ENCODE measurements around the gene SUMF1. TPM values are rescaled to one million over a fixed set of nuclear protein-coding genes. Genes with fewer than 3 reads are reported as not detected.

SUMF1 gene
- total RNA-seq, 1 experiment from 2014 or later = 11.8 TPM

- TF ChIP-seq, protein P1, sequence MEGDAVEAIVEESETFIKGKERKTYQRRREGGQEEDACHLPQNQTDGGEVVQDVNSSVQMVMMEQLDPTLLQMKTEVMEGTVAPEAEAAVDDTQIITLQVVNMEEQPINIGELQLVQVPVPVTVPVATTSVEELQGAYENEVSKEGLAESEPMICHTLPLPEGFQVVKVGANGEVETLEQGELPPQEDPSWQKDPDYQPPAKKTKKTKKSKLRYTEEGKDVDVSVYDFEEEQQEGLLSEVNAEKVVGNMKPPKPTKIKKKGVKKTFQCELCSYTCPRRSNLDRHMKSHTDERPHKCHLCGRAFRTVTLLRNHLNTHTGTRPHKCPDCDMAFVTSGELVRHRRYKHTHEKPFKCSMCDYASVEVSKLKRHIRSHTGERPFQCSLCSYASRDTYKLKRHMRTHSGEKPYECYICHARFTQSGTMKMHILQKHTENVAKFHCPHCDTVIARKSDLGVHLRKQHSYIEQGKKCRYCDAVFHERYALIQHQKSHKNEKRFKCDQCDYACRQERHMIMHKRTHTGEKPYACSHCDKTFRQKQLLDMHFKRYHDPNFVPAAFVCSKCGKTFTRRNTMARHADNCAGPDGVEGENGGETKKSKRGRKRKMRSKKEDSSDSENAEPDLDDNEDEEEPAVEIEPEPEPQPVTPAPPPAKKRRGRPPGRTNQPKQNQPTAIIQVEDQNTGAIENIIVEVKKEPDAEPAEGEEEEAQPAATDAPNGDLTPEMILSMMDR (IDR thresholded peaks at IDR 0.05; ENCODE audit: unreplicated experiment) = no peak
- Mint-ChIP-seq H3K27ac (ENCODE audit: low read depth, unreplicated experiment) (no peak overlapping the region), H3K27me3 (ENCODE audit: insufficient read depth, unreplicated experiment) (no peaks in the 10 kb centered on the region), H3K4me3 (ENCODE audit: unreplicated experiment) (no peak overlapping the region), H3K4me1 (ENCODE audit: insufficient read depth, unreplicated experiment) (peaks cover 19% of the 10 kb centered on the region), H3K36me3 (ENCODE audit: insufficient read depth, unreplicated experiment) (no peaks in the 10 kb centered on the region), H3K9me3 (ENCODE audit: unreplicated experiment) (no peaks in the 10 kb centered on the region)
- DNase-seq (ENCODE audit: unreplicated experiment) = no peak
- intact Hi-C loops (cut with micrococcal nuclease) = no loop called here
- ChIA-PET POLR2A (interaction anchor here (0.7 to 1.7 kb wide), 2 partner anchors 14 to 17 kb away, joined by 3 to 10 read pairs; partner anchors contain the start of gene ITPR1), CTCF (interaction anchor here (1.1 to 1.4 kb wide), 3 partner anchors 13 to 35 kb away, joined by 3 to 7 read pairs (median 4); partner anchors contain the start of gene ITPR1)
- no TSS peak for BruUV-seq (replicated peaks)
These were observed 40.0 kb upstream of the SUMF1 start for GRCh38 chr3:4507024-4507596.

DNA sequence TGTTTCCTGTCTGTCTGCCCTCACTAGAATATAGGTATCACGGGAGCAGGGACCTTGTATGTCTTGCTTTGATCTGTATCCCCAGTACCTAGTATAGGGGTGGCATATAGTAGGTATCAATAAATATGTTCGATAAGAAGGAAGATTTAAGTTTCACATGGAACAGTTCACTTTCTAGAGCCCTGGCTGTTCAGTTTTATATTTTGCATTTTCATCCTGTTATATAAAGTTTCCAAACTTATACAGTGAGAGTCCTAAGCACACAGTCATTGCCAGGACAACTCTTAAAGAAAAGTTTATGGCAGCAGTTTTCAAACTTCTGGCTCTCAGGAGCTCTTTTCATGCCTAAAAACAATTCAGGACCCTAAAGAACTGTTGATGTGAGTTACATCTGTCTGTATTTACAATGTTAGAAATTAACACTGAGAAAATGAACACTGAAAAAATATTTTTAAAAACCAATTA is 39.5 kb upstream of the SUMF1 start:
- no peaks in the 10 kb centered on the region for H3K27me3 Mint-ChIP-seq (ENCODE audit: insufficient read depth, unreplicated experiment)

GRCh38 chr3:4505688-4506558 is 38.9 kb upstream of the SUMF1 start:
- Mint-ChIP-seq H3K36me3 (ENCODE audit: insufficient read depth, unreplicated experiment) (no peaks in the 10 kb centered on the region), H3K27ac (ENCODE audit: low read depth, unreplicated experiment) (no peak overlapping the region)
- intact Hi-C loops (cut with micrococcal nuclease) = no loop called here

More for the DNA sequence above, 39.5 kb upstream of the SUMF1 start:
- Mint-ChIP-seq H3K4me3 (ENCODE audit: unreplicated experiment) (no peak overlapping the region), H3K36me3 (ENCODE audit: insufficient read depth, unreplicated experiment) (no peaks in the 10 kb centered on the region), H3K9me3 (ENCODE audit: unreplicated experiment) (no peaks in the 10 kb centered on the region), H3K4me1 (ENCODE audit: insufficient read depth, unreplicated experiment) (peaks cover 19% of the 10 kb centered on the region), H3K27ac (ENCODE audit: low read depth, unreplicated experiment) (no peak overlapping the region)
- intact Hi-C loops (cut with micrococcal nuclease) = no loop called here
- DNase-seq (ENCODE audit: unreplicated experiment) = no peak
- TF ChIP-seq, protein P1 (IDR thresholded peaks at IDR 0.05; ENCODE audit: unreplicated experiment) = no peak
- ChIA-PET CTCF (interaction anchor here (1.2 to 1.4 kb wide), 2 partner anchors 13 to 14 kb away, joined by 3 to 7 read pairs; partner anchors contain the start of gene ITPR1), POLR2A (interaction anchor here (1.7 kb wide), 1 partner anchor 14 kb away, joined by 10 read pairs; the partner anchor contains the start of gene ITPR1)
- no TSS peak for BruUV-seq (replicated peaks)

More at GRCh38 chr3:4505688-4506558, 38.9 kb upstream of the SUMF1 start:
- POLR2A ChIA-PET = interaction anchor here (0.6 to 2.6 kb wide), 3 partner anchors 13 to 97 kb away, joined by 3 to 18 read pairs (median 10); partner anchors contain the start of gene ITPR1
- Mint-ChIP-seq H3K4me1 (ENCODE audit: insufficient read depth, unreplicated experiment) (peaks cover 19% of the 10 kb centered on the region), H3K4me3 (ENCODE audit: unreplicated experiment) (no peak overlapping the region), H3K27me3 (ENCODE audit: insufficient read depth, unreplicated experiment) (no peaks in the 10 kb centered on the region), H3K9me3 (ENCODE audit: unreplicated experiment) (no peaks in the 10 kb centered on the region)
- CTCF ChIA-PET = no interaction called here
- TF ChIP-seq, protein P1 (IDR thresholded peaks at IDR 0.05; ENCODE audit: unreplicated experiment) = no peak
- no TSS peak for BruUV-seq (replicated peaks)
- no peak for DNase-seq (ENCODE audit: unreplicated experiment)

Measured in MCF 10A (cell line).